Hematopoietic multipotent progenitor cell treated with erythropoietin and hydrocortisone succinate and interleukin-3 and kit ligand, for 15 days (in vitro differentiated cells): ENCODE results near the gene TOP2B.

ENCODE experiments used
- DNase-seq: peaks from one replicate; pipeline ENCODE4 v3.0.0-alpha.2; 2015; ENCODE audit warnings: low spot score

Gene TOP2B

GRCh38 chr3:25556447-25556846 is 108.3 kb downstream of the TOP2B start:
- no peak for DNase-seq

- DNase-seq: no peak
These were observed 108.8 kb downstream of the TOP2B start for GRCh38 chr3:25555695-25556437.

GRCh38 chr3:25554376-25554775 is 110.3 kb downstream of the TOP2B start:
- no peak for DNase-seq

- no peak for DNase-seq
These were observed 112.5 kb downstream of the TOP2B start for GRCh38 chr3:25552251-25552650.

- DNase-seq: no peak
These were observed 115.9 kb downstream of the TOP2B start for GRCh38 chr3:25548836-25549235.

GRCh38 chr3:25547943-25548674 is 116.6 kb downstream of the TOP2B start:
- no peak for DNase-seq
